ENCODE results near the gene KIAA1217.
"Not testable (repeated sequence)": the region's sequence is repeated elsewhere in the genome, so short reads cannot be mapped to it uniquely, and the experiment has no call there.

The KIAA1217 gene

GRCh38 chr10:24440817-24441797, 232.2 kb downstream of the KIAA1217 start:
- DNase-seq (ENCODE audit: low spot score), result peak; percentile 13

DNA sequence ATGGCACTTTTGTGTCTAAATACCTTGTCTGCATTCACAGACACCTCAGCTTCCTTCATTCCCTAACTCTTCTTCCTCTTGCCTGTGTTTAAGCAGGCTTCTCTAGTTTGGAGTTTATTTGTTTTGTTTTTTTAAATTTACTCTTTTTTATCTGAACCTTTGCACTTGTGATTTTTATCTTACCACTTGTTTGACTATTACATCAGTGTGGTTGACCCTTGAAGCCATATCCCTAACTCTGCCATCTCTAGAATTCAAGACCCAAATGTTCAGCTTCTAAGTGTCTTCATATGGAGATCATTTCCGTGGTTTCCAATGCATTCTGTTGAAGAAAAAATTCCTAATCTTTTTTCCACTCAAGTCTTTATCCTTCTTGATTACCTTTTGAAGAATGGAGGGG, 233.3 kb downstream of the KIAA1217 start:
- no peak for DNase-seq (ENCODE audit: low spot score)

GRCh38 chr10:24442641-24443174, 233.8 kb downstream of the KIAA1217 start:
- not testable (repeated sequence) for DNase-seq (ENCODE audit: low spot score)

DNA sequence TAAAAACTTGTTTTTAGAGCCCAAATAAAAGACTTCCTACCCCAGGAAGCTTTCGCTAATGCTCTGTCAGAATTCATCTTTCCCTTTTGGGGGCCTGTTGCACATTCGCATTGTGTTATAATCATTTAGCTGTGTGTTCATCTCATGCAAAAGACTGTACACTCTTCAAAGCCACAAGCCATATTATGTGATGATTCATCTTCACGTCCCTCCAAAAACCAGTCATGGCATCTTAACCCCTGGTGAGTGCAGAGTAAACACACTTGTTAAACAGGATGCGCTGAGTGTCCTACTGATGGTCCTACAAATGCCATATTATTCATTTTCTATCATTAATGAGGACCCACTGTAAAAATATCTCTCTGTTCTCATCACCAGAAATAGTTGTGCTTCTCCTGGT, 235.4 kb downstream of the KIAA1217 start:
- peak; percentile 85 for DNase-seq (ENCODE audit: low spot score)

DNA sequence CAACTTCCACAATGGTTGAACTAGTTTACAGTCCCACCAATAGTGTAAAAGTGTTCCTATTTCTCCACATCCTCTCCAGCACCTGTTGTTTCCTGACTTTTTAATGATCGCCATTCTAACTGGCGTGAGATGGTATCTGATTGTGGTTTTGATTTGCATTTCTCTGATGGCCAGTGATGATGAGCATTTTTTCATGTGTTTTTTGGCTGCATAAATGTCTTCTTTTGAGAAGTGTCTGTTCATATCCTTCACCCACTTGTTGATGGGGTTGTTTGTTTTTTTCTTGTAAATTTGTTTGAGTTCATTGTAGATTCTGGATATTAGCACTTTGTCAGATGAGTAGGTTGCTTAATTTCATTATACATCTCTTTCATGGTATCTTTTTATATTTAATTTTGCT, 237.0 kb downstream of the KIAA1217 start:
- DNase-seq (ENCODE audit: low spot score), result not testable (repeated sequence)

DNA sequence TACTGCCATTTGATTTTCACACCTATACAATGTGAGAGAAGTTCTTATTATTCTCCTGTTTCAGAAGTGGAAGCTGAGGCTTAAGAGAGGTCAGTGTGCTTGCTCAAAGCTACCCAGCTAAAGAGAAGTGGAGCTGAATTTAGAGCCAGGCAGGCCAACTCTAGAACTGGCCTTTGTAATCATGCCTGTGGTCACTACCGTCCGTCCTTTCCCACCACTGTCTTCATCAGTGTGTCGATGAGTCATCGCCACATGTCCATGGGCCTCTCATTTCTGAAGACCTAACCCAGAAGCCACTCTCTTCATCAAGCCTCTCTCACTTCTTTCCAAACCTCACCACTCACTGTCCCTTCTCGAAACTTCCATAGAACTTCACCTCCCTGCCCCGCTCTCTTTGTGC, 237.8 kb downstream of the KIAA1217 start:
- DNase-seq (ENCODE audit: low spot score), result peak; percentile 77

DNA sequence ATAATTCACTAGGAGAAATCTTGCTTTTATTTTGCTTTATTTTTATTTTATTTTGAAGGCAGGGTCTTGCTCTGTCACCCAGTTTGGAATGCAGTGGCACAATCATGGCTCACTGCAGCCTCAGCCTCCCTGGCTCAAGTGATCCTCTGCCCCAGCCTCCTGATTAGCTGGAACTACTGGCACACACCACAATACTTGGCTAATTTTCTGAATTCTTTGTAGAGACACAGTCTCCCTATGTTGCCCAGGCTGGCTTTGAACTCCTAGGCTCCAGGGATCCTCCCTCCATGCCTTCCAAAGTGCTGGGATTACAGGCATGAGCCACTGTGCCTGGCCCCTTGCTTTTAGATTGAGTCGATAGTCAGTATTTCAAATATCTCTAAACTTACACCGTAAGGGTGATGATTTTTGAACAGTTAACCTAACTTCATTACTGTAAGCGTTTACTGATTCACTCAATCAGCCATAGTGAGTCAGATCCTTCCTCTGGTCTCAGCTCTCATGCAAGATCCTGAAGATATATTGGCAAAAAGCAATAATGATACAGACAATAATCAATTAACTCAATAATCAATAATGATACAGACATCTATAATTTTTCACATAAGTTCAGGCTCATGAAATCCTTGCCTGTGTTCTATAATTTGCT, 239.5 kb downstream of the KIAA1217 start:
- DNase-seq (ENCODE audit: low spot score), result no peak

DNA sequence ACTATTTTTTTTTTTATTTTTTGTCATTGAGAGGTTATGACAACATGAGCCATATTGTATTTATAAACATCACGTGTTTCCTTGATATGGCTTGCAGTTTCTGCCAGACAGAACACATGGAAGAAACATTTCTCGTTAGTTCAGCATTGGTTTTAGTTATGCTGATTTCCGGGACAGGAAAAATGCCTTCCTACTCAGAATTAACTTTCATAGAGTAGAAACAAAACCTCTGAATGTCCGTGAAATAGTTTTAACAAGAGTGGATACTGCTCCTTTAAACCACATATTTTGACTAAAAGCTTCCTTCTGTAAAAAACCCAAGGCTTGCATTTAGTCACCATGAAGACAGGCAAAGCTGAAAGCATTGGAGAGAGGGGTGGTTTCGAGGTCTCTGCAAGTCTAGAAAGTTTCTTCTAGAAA, 240.4 kb downstream of the KIAA1217 start:
- DNase-seq (ENCODE audit: low spot score), result no peak

- no peak for DNase-seq (ENCODE audit: low spot score)
Observed at GRCh38 chr10:24449769-24450310, 240.9 kb downstream of the KIAA1217 start.

GRCh38 chr10:24451325-24451820, 242.4 kb downstream of the KIAA1217 start:
- DNase-seq (ENCODE audit: low spot score), result peak; percentile 84

DNA sequence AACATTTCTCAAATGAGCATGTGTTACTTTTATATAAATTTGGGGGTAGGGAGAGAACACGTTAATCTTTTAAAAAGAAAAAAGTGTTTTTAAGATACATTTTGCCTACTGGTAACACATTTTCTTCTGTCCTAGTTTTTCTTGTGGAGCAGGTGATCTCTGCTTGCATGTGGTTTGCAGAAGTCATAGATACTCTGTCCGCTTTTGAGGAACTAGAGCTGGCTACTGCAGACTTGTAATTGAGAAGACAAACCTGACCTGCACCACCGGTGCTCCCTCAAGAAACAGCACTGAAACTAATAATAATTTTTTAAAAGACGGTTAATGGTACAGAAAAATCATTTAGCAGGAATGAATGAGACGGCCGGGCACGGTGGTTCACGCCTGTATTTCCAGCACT, 243.1 kb downstream of the KIAA1217 start:
- DNase-seq (ENCODE audit: low spot score), result no peak

DNA sequence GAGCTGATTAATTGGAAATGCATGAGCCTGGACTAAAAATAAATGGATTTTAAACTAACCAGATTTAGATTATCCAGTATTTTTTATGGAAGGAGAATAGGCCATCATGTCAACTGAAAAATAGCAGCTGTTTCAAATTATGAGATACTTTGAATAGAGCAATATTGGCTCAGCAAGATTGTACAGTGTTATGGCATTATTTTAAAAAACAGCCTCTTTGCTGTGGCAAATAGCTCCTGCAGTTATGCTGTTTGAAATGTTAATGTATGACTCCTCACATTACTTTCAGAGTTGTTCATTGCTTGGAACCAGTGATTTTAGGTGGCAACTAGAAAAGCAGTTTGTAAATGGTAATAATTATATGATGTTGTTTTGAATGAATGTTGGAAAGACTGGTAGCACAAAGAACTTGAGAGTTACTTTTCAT, 244.5 kb downstream of the KIAA1217 start:
- DNase-seq (ENCODE audit: low spot score), result no peak

DNA sequence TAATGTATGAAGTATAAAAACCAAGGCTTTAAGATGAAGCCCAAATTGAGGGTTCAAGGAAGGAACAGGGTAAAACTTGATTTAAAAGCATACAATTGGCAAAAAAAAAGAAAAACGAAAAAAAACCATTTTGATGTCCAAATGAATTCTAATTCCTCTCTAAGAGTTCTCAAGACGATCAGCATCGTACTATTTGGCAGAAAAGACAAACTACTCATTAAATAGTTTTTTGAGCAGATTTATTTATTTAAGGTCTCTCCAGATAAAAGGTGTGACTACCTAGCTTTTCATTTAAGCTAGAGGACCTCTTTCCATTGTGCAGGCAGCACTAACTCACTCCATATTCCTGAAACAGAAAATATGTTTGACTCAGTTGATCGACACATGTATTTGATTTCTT, 245.0 kb downstream of the KIAA1217 start:
- no peak for DNase-seq (ENCODE audit: low spot score)

DNA sequence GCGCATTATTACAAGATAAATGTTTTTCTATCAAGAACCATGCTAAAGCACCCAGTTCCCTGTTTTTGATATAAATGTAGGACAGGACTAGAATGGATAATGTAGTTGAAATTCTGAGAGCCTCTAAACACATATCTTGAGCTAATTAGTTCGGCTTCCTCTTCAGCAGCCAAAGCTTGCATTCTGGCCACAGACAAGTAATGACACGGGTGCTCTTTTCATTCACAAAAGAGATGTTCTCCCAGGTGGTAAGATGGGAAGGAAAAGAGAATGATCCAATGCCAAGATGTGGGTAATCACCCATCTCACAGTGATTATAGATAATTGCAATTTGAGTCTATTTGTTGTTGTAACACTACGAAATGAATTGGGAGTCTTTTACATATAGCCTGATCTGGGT, 246.5 kb downstream of the KIAA1217 start:
- no peak for DNase-seq (ENCODE audit: low spot score)

DNA sequence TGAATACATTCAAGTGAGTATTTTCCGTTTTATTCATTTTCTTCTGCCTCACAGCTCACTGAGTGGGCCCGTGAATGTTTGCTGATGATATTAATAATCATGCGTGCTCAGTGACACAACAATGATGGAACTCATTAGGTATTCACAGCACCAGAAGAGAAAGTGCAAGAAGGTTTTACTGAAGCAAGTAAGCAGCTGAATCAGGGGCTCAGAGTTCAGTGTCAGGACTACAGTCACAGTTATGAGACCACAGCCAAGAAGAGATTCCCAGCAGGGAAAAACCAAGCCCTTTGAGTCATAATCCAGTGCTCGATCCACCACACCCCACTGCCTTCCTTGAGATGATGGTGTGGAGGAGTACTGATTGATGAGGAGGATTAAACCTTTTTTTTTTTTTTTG, 247.4 kb downstream of the KIAA1217 start:
- DNase-seq (ENCODE audit: low spot score), result no peak

- no peak for DNase-seq (ENCODE audit: low spot score)
Observed at GRCh38 chr10:24457661-24458318, 248.9 kb downstream of the KIAA1217 start.

- no peak for DNase-seq (ENCODE audit: low spot score)
Observed at GRCh38 chr10:24459836-24460235, 250.9 kb downstream of the KIAA1217 start.

DNA sequence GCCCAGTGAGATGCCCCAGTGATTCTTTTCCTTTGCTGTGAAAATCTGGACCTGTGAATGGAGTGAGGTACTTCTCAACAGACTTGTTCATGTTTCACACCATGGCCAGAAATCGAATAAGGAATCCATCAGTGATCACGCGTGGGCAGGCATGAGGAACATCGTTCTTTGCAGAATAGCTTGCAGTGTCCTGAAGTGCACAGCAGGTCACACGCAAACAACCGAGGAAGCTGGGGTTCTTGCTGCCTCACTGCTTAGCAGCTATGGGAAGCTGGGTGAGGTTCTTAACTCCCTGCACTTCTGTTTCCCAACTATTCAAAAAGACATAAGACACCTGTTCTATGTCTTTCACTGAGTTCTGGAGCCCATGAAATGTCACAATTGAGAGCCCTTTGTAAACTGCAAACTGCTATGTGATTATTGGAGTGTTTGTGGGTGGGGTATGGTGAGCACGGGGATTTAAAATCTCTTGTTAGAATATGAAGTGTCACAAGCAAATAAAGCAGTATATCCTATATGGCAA, 253.4 kb downstream of the KIAA1217 start:
- DNase-seq (ENCODE audit: low spot score), result no peak

DNA sequence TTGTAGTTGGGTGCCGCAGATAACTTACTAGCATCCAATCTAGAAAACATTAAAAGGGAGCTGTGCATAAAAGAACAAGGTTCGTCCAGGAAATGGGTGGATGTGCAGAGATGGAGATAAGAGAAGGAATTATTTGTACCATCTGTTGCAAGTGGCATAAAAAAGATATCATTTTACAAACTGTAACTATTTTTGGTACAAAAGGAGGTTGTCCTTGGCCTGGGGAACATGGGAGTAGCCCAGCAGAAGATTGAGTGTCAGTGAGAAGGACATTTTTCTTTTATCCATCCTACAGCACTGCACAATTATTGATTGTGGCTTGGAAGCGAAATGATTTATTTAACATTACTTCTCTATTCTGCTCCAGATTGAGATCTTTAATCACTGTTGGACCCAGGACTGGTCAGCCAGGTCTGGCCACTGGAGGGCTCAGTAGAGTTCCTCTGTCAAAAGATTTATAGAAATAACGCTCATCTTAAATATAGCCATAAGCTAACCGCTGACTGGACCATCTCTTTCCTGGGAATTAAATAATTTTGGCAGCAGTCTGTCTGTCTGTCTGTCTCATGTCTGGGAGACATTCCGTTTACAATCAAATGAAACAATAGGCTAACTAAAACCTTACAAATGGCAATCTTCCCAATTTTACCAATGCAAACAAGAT, 254.1 kb downstream of the KIAA1217 start:
- no peak for DNase-seq (ENCODE audit: low spot score)

DNA sequence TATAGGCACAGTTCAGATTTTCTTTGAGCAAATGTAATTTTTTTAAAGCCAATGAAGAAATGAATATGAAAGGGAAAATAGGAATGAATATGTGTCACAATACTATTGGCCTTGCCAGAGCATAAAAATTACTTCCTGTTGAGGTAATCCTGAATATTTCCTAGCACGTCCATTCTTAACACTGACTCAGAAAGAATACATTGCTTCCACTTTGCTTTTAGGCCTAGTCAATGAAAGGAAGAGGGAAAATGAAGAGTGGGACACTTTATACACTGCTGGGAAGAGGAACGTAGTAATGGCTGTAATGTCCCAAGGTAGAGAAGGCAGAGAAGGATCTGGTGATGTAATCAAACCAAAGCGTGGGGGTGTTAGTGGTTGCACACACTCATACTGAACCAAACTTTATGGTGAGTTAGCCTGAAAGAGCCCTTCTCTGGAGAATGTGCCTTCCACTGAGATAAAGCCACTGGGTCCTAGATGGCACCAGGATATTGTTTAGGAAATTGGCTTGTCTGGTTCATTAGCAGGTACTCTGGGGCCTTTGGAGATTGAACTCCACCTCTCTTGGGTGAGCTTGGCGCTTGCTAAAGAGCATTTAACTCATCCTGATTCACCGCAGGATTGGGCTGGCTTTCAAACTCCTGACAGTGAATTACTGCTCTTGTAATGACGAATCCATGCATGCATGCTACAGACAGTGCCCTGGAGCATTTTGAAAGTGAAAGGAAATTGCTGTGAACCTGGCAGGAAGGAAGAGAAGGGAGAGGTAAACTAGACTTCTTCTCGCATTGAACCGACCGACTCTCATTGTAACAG, 254.9 kb downstream of the KIAA1217 start:
- peak; percentile 79 for DNase-seq (ENCODE audit: low spot score)

Measured in SW480 (cell line).